Sigmoid colon (tissue), 7 donors: ENCODE data around the gene NDOR1. TPM values are rescaled to one million over a fixed set of nuclear protein-coding genes. Genes with fewer than 3 reads are reported as not detected.

Source experiments
- DNase-seq: peaks from one replicate; pipeline ENCODE4 v3.0.0-alpha.2; 2019
- H3K27ac ChIP-seq, 4 donors: fragments of 200-600 bp; sonication (generic); one replicate each; pipeline ENCODE4 v1.5.1; 2016 to 2019; ENCODE audit warnings: mild to moderate bottlenecking in 1 of 4
- H3K27me3 ChIP-seq, 3 donors: fragments of 200-600 bp; sonication (generic); one replicate each; pipeline ENCODE4 v1.5.1; 2019; ENCODE audit warnings: mild to moderate bottlenecking in 1 of 3
- H3K36me3 ChIP-seq, 4 donors: fragments of 200-600 bp; sonication (generic); one replicate each; pipeline ENCODE4 v1.5.1; 2016 to 2019
- H3K4me1 ChIP-seq, 4 donors: fragments of 200-600 bp; sonication (generic); one replicate each; pipeline ENCODE4 v1.5.1; 2017 to 2019
- H3K4me3 ChIP-seq, 4 donors: fragments of 200-600 bp; sonication (generic); one replicate each; pipeline ENCODE4 v1.5.1; 2017 to 2019; ENCODE audit warnings: mild to moderate bottlenecking in 2 of 4, moderate library complexity in 1 of 4
- H3K9me3 ChIP-seq, 4 donors: fragments of 200-600 bp in 3 of 4; sonication (generic) in 3 of 4; one replicate each; pipeline versions ENCODE4 v1.5.1 to v1.6.1; 2013 to 2019
- CTCF ChIP-seq, 4 experiments: fragments of 450-650 bp in 3 of 4; fragments of 200-600 bp in 1 of 4; IDR thresholded peaks; one replicate each; pipeline ENCODE4 v1.5.1; 2016 to 2019; ENCODE audit warnings: antibody characterized with exemption in 4 of 4, mild to moderate bottlenecking in 3 of 4, moderate library complexity in 2 of 4
- EP300 ChIP-seq, 4 donors: sonication (generic); formaldehyde crosslinking; IDR thresholded peaks; one replicate each; pipeline ENCODE4 v1.6.1; 2017; ENCODE audit warnings: antibody characterized with exemption in 4 of 4
- POLR2A ChIP-seq, 2 donors: fragments of 450-650 bp; IDR thresholded peaks; one replicate each; pipeline ENCODE4 v1.6.1; 2016; ENCODE audit warnings: antibody characterized with exemption in 2 of 2, mild to moderate bottlenecking in 2 of 2, moderate library complexity in 2 of 2
- POLR2AphosphoS5 ChIP-seq, 4 donors: sonication (generic); formaldehyde crosslinking; IDR thresholded peaks; one replicate each; pipeline ENCODE4 v1.6.1; 2017; ENCODE audit warnings: antibody characterized with exemption in 4 of 4
- WGBS, 2 donors: extraction: QIAGEN DNeasy Blood & Tissue Kit; methylation state at CpG; one replicate each; pipeline ENCODE4 v1.1.7; 2013; 5-methylcytosine and 5-hydroxymethylcytosine counted together
- intact Hi-C: fragments of 100-400 bp; cut with DNase I; formaldehyde crosslinking; loops from one replicate; pipeline ENCODE4 v1.15.1; 2023
- polyA plus RNA-seq, 3 donors: library from polyadenylated mRNA; stranded (reverse); fragments of 200-250 nt; gene quantifications; one replicate each; pipeline ENCODE4 v1.2.3, GENCODE V29; 2013
- total RNA-seq, 4 donors: library from RNA; depleted of rRNA; stranded (reverse); fragments of >200 nt; gene quantifications; one replicate each; pipeline ENCODE4 v1.1.0, GENCODE V29; 2016
- donor health status: healthy with polysubstance abuse.
- donor health status: Bipolar disorder and iron deficiency.
- donor health status: healthy.

The NDOR1 gene
- total and polyA plus RNA-seq, 7 donors, result 3.8 to 20.2 (median 5.4) TPM

- H3K27ac ChIP-seq, result no peak overlapping the region
- H3K9me3 ChIP-seq, result no peaks in the 10 kb centered on the region
- peaks cover 67 to 99% (median 93%) of the 10 kb centered on the region in 3 donors for H3K27me3 ChIP-seq
- DNase-seq, result no peak
- no peaks in the 10 kb centered on the region for H3K36me3 ChIP-seq
- intact Hi-C loops, result no loop called here
- H3K4me1 ChIP-seq, result peaks cover 0 to 34% (median 31%) of the 10 kb centered on the region in 4 donors
- TF ChIP-seq POLR2AphosphoS5 (IDR thresholded peaks at IDR 0.05) (no peak), EP300 (IDR thresholded peaks at IDR 0.05) (no peak), POLR2A (IDR thresholded peaks at IDR 0.05) (no peak), CTCF (IDR thresholded peaks at IDR 0.05) (no peak)
- WGBS, 2 donors, result 26 to 39% methylated on average over 14 of the region's 14 CpGs
- no peak overlapping the region for H3K4me3 ChIP-seq
Measured at GRCh38 chr9:137159105-137160053, 46.1 kb upstream of the NDOR1 start.

GRCh38 chr9:137160054-137160425, 45.5 kb upstream of the NDOR1 start:
- peaks cover 73 to 100% (median 99%) of the 10 kb centered on the region in 3 donors for H3K27me3 ChIP-seq
- DNase-seq, result no peak
- intact Hi-C loops, result no loop called here
- peaks cover 0 to 34% (median 31%) of the 10 kb centered on the region in 4 donors for H3K4me1 ChIP-seq
- TF ChIP-seq POLR2AphosphoS5 (IDR thresholded peaks at IDR 0.05) (no peak), POLR2A (IDR thresholded peaks at IDR 0.05) (no peak), EP300 (IDR thresholded peaks at IDR 0.05) (no peak), CTCF (IDR thresholded peaks at IDR 0.05) (no peak)
- no peak overlapping the region for H3K4me3 ChIP-seq
- no peak overlapping the region for H3K27ac ChIP-seq
- 60 to 73% methylated on average over 17 of the region's 17 CpGs for WGBS, 2 donors
- H3K36me3 ChIP-seq, result no peaks in the 10 kb centered on the region
- H3K9me3 ChIP-seq, result no peaks in the 10 kb centered on the region

GRCh38 chr9:137160716-137161557, 44.6 kb upstream of the NDOR1 start:
- intact Hi-C loops, result no loop called here
- H3K27me3 ChIP-seq, result peaks cover 79 to 100% (median 100%) of the 10 kb centered on the region in 3 donors

More at GRCh38 chr9:137160716-137161557, 44.6 kb upstream of the NDOR1 start:
- WGBS, 2 donors, result 32 to 39% methylated on average over 56 of the region's 56 CpGs
- no peak overlapping the region for H3K27ac ChIP-seq
- no peak overlapping the region for H3K4me3 ChIP-seq
- DNase-seq, result no peak
- peaks cover 0 to 34% (median 31%) of the 10 kb centered on the region in 4 donors for H3K4me1 ChIP-seq
- TF ChIP-seq CTCF (IDR thresholded peaks at IDR 0.05) (no peak), POLR2A (IDR thresholded peaks at IDR 0.05) (no peak)
- no peaks in the 10 kb centered on the region for H3K9me3 ChIP-seq
- no peaks in the 10 kb centered on the region for H3K36me3 ChIP-seq
